Retina (tissue), 1 donor: Measurements from ENCODE around the gene SPTBN1.
"Not testable (repeated sequence)": the region's sequence is repeated elsewhere in the genome, so short reads cannot be mapped to it uniquely, and the experiment has no call there.

Experiments used
- DNase-seq: peaks from one replicate; pipeline ENCODE4 v3.0.0-alpha.2; 2016

SPTBN1 gene

GRCh38 chr2:54504866-54505265 lies 48.7 kb downstream of the SPTBN1 start:
- DNase-seq = no peak

GRCh38 chr2:54508541-54508940 lies 52.4 kb downstream of the SPTBN1 start:
- DNase-seq = no peak

GRCh38 chr2:54509043-54509442 lies 52.9 kb downstream of the SPTBN1 start:
- DNase-seq = not testable (repeated sequence)

- no peak for DNase-seq
Measured at GRCh38 chr2:54510916-54511315, 54.8 kb downstream of the SPTBN1 start.

GRCh38 chr2:54512183-54512582 lies 56.1 kb downstream of the SPTBN1 start:
- DNase-seq = no peak

DNA sequence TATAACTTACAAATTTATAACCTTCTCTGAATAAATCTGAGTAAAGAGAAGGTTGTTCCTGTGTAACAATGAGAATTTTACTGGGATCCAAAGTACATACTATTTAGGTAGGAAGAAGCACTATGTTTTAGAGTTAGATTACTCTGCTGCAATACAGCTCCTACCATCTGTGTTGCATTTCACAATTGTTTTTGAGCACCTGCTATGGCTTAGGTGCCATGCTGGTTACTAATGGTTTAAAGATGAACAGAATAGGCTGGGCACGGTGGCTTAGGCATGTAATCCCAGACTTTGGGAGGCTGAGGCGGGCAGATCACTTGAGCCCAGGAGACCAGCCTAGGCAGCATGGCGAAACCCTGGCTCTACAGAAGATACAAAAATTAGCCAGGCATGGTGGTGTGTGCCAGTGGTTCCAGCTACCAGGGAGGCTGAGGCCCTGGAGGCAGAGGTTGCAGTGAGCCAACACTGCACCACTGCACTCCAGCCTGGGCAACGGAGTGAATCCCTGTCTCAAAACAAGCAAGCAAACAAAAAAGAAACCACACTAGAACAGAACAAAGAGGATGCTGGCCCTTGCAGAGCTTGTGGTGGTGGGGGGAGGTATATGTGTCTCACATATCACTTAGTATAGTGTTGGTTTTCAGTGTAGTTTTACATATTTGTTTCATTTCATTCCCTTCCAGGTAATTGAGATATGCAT lies 56.7 kb downstream of the SPTBN1 start:
- DNase-seq = no peak

DNA sequence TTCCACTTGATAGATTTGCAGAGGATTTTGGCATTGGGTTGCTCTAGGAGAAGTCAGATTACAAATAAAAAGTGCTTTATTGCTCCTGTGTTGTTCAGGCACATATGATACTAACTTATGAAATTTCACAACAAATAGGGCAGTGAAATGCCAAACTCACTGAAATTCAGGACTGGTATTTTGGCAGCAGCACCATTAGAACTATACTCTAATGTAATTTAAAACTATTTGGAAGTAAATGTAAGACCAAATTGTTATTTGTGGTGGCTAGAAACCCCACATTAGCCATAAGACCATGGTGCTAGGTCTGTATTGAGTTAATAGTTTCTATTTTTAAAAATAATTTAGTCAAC lies 57.2 kb downstream of the SPTBN1 start:
- no peak for DNase-seq

DNA sequence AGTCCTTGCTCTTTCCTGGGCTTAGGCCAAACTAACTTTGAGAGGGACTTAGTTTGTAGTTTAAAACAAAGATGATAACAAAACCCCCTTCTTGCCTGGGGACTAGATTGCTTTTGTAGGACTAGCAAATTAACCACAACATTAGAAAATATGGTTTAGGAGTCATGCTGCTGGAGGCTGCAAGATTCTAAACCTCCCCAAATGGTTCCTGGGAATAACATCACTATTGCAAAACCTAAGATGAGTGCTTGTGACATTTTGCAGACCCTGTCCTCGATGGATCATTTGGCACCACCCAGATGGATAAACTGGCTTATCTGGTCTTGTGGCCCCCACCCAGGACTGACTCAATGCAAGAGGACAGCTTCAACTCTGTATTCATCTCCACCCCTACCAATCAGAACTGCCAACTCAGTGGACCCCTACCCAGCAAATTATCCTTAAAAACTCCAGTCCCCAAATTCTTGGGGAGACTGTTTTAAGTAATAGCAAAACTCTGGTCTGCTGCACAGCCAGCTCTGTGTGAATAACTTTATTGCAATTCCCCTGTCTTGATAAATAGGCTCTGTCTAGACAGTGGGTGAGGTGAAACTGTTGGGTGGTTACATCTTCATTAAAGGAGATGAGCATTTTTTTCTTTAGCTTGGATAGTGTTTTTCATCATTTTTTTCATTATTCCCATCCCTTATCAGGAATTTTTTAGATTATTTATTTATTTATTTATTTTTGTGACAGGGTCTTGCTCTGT lies 58.9 kb downstream of the SPTBN1 start:
- DNase-seq = no peak

- DNase-seq = no peak
Measured at GRCh38 chr2:54516842-54517241, 60.7 kb downstream of the SPTBN1 start.

DNA sequence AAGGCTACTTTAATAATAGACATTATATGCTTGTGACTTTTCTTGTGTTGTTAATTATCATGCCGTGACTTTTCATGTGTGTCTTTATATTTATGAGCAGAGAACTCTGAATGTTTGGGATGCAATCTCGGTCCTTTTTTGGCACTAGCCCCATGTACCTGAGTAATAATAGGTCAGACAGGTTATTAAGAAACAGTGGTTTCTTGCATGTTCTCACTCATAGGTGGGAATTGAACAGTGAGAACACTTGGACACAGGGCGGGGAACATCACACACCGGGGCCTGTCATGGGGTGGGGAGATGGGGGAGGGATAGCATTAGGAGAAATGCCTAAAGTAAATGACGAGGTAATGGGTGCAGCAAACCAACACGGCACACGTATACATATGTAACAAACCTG lies 61.9 kb downstream of the SPTBN1 start:
- DNase-seq = not testable (repeated sequence)

- DNase-seq = no peak
Measured at GRCh38 chr2:54518430-54518829, 62.3 kb downstream of the SPTBN1 start.

DNA sequence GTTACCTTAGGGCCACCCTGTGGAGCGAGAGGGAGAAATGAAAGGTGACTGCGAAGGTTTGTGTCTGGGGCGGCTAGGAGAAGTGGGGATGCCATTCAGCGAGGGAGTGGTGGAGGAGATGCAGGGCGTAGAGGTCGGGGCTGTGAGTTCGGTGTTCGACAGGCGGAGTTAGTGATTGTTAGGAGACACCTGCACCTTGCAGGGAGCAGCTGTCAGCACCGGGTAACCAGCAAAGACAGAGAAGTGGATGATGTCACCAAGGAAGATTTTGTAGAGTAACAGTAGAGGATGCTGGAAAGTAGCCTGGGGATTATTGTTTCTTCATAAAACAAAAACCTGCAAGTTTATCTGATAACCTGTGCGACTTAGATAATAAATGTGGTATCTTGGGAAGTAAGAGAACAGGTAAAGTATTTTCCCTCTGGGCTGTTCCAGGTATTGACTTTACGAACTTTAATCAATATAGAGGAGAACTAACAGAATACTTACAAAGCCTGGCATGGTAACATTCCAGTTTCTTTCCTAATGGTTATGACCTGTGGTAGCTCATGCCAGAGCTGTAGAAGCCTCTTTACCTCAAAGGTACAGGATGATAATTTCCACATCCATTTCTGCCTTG lies 63.8 kb downstream of the SPTBN1 start:
- DNase-seq = no peak

DNA sequence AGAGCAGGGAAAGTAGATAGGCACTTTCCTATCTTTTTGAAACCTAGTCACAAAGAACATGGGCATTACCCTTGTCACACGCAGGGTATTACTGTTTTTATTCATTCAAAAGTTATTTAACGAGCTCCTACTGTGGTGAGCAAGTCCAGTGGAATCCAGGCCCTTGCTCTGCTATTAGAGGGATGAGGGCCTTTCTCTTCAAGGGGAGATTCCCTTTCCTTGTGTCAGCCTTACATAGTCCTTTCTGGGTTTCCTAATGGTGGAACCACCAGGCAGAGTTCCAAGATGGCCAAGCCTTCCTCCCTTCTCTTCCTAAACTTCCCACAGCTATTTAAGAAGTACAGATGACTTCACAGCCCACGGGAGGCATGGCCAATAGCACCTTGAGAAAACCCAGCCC lies 64.6 kb downstream of the SPTBN1 start:
- DNase-seq = no peak

GRCh38 chr2:54522624-54523281 lies 66.6 kb downstream of the SPTBN1 start:
- peak; percentile 39 for DNase-seq

- DNase-seq = no peak
Measured at GRCh38 chr2:54523324-54523959, 67.3 kb downstream of the SPTBN1 start.

GRCh38 chr2:54524226-54524991 lies 68.3 kb downstream of the SPTBN1 start:
- DNase-seq = no peak

- no peak for DNase-seq
Measured at GRCh38 chr2:54525321-54525720, 69.2 kb downstream of the SPTBN1 start.

DNA sequence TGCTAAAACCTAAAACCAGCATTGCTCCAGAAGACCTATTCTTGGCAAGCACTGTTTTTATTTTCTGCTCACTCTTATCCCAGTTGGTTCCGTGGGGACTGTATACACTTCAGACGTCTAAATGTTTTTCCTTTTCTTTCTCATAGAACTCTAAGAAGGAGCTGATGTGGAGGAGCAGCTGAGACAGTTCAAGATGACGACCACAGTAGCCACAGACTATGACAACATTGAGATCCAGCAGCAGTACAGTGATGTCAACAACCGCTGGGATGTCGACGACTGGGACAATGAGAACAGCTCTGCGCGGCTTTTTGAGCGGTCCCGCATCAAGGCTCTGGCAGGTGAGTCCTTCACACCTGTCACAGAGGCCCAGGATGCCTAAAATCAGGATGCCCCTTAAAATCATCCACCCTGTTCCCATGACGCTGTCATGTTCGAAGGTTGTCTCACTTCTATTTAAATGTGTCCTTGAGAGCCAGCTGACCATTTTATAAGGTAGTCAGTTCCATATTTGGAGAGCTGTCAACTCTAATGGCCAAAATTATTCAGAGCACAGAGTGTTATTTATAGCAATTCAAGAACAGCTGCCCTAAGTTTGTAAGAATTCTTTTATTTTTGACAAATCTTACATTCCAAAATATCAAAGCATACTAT lies 70.2 kb downstream of the SPTBN1 start:
- no peak for DNase-seq

GRCh38 chr2:54528311-54528955 lies 72.3 kb downstream of the SPTBN1 start:
- no peak for DNase-seq

GRCh38 chr2:54529518-54529917 lies 73.4 kb downstream of the SPTBN1 start:
- not testable (repeated sequence) for DNase-seq

DNA sequence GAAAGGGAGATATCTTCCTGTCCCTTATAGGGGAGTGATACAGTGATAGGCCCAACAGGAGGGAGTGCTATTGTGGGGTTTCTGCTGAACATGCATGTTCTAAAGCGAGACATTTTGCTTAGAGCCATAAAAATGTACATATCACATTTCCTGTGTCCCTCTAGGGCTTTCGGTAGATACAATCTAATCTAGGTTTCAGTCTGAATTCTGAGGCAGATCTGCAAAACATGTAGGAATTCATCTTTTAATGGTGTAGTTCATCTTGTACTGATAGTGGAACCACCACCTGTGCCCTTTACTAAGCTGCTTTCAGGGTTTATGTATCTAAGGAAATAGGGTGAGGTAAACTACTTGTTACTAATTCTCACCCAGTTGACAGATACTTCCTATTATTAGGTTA lies 73.8 kb downstream of the SPTBN1 start:
- no peak for DNase-seq
